Cardiac fibroblast (primary cell): ENCODE results near the gene BRMS1.
"Not testable (repeated sequence)": the region's sequence is repeated elsewhere in the genome, so short reads cannot be mapped to it uniquely, and the experiment has no call there.

Experiments used
- DNase-seq, 2 donors: peaks; one replicate each; pipeline versions ENCODE4 v3.0.0 to v3.0.0-alpha.2; 2010; ENCODE audit warnings: low read depth in 2 of 2
- H3K4me3 ChIP-seq, 2 donors: replicated peaks in 1 of 2; 1 replicate in 1 of 2; 2 replicates in 1 of 2; pipeline ENCODE4 v1.5.1; 2011; ENCODE audit warnings: low read depth in 2 of 2, low read length in 2 of 2, mild to moderate bottlenecking in 2 of 2, moderate library complexity in 1 of 2
- TF ChIP-seq, protein P1 (sequence below): IDR thresholded peaks from one replicate; pipeline ENCODE4 v1.5.1; 2011; ENCODE audit warnings: low read depth, mild to moderate bottlenecking, low read length, inconsistent platforms

BRMS1 gene

DNA sequence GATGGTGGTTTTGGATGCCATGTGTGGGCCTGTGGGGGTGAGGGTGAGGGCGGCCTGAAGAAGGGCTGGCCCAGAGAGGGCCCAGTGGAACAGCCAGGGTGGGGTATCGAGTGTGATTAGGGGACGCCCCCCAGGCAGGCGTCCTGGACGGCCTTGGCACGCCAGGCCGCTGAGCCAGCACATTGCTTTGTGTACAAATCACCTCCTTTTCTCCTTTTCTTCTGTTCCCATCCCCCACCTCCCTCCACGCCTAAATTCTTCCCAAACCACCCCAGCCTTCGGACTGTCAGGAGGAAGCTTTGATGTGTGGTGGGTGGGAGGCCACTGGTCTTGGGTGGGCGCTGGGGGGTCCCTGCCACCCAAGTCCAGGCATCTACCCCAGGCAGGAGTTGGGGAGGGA, 20.2 kb downstream of the BRMS1 start:
- no peak overlapping the region for H3K4me3 ChIP-seq
- DNase-seq: peak; percentile 55 to 59
- TF ChIP-seq, protein P1, sequence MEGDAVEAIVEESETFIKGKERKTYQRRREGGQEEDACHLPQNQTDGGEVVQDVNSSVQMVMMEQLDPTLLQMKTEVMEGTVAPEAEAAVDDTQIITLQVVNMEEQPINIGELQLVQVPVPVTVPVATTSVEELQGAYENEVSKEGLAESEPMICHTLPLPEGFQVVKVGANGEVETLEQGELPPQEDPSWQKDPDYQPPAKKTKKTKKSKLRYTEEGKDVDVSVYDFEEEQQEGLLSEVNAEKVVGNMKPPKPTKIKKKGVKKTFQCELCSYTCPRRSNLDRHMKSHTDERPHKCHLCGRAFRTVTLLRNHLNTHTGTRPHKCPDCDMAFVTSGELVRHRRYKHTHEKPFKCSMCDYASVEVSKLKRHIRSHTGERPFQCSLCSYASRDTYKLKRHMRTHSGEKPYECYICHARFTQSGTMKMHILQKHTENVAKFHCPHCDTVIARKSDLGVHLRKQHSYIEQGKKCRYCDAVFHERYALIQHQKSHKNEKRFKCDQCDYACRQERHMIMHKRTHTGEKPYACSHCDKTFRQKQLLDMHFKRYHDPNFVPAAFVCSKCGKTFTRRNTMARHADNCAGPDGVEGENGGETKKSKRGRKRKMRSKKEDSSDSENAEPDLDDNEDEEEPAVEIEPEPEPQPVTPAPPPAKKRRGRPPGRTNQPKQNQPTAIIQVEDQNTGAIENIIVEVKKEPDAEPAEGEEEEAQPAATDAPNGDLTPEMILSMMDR: no peak

DNA sequence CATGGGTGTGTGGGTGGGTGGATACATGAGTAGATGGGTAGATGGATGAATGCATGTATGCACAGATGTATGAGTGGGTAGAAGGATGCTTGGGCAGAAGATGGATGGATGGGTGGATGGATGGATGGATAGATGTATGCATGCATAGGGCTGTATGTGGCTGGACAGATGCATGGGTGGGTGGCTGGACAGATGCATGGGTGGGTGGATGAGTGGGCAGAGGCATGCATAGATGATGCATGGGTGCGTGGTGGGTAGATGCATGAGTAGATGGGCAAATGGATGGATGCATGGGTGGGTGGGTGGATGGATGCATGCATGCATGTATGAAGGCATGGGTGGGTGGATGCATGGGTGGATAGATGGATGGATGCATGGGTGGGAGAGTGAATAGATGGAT, 21.2 kb downstream of the BRMS1 start:
- DNase-seq: no peak
- no peak overlapping the region for H3K4me3 ChIP-seq
- TF ChIP-seq, protein P1: no peak

DNA sequence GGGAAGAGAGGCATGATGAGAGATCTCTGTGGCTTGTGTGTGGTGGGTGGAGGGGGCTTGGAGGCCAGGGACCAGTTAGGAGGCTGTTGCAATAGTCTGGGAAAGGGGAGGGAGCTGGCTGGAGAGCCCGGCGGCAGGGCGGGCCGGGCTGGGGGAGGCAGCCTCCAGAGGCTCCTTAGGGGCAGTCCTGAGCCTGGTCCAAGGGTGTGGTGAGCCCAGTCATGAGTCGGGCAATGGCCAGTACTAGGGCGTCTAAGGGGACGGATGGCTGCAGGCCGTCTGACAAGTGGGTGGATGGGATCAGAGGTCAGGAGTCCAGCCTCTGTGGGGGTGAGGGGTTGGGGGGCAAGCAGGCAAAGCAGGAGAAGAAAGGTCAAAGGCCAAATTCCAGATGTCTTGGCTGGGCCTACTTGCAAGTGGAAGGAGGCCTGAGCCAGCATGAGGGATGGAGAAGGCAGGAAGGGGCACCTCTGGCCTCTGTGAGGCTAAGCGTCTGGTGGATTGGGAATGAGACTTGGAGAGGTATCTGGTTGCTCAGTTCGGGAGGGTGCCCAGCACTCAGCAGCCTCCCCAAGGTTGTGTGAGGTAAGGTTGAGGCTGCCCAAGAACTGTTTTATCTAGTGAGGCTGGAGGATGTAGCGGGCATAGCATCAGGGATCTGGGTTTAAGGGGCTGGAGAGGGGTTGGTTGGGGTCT, 22.0 kb downstream of the BRMS1 start:
- H3K4me3 ChIP-seq: no peak overlapping the region
- peak; percentile 66 to 92 for DNase-seq
- TF ChIP-seq, protein P1: no peak

DNA sequence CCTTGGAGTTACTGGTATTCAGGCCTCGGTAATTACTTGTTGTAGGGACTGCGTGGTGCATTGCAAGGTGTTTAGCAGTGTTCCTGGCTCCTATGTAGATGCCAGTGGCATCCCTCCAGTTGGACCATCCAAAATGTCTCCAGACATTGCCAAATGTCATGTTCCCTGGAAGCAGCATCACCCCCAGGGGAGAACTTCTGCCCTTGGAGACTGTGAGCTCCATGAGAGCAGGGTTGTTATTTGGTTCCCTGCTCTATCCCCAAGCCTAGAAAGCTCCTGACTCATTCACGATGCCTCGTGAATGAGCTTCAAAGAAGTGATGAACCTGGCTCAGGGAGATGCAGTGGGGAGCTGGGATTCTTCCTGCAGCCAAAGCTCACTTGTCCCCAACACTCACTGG, 23.3 kb downstream of the BRMS1 start:
- TF ChIP-seq, protein P1: no peak

DNA sequence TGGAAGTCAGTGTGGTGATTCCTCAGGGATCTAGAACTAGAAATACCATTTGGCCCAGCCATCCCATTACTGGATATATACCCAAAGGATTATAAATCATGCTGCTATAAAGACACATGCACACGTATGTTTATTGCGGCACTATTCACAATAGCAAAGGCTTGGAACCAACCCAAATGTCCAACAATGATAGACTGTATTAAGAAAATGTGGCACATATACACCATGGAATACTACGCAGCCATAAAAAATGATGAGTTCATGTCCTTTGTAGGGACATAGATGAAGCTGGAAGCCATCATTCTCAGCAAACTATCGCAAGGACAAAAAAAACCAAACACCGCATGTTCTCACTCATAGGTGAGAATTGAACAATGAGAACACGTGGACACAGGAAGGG, 24.2 kb downstream of the BRMS1 start:
- not testable (repeated sequence) for H3K4me3 ChIP-seq, DNase-seq

More for the DNA sequence above, 23.3 kb downstream of the BRMS1 start:
- DNase-seq: peak in 1 of 2 donors; percentile 20
- no peak overlapping the region for H3K4me3 ChIP-seq

DNA sequence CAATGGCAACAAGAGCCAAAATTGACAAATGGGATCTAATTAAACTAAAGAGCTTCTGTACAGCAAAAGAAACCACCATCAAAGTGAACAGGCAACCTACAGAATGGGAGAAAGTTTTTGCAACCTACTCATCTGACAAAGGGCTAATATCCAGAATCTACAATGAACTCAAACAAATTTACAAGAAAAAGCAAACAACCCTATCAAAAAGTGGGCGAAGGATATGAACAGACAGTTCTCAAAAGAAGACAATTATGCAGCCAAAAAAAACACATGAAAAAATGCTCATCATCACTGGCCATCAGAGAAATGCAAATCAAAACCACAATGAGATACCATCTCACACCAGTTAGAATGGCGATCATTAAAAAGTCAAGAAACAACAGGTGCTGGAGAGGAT, 24.6 kb downstream of the BRMS1 start:
- DNase-seq: not testable (repeated sequence)

DNA sequence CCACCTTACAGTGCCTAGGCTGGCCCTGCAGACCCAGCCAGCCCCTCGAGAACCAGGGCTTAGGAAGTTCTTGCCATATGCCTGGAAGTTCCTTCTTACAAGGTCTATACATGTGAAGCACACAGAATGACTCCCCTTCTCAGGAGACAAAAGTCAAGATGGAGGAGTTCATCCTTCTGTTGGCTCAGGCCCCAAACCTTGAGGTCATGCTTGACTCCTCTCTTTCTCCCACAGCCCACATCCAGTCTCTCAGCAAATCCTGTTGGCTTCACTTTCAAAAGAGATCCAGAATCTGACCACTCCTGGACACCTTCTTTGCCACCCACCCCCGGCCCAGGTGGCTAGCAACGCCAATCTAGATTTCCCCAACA, 26.3 kb downstream of the BRMS1 start:
- TF ChIP-seq, protein P1: no peak
- no peak for DNase-seq
- no peak overlapping the region for H3K4me3 ChIP-seq

More for the DNA sequence above, 24.6 kb downstream of the BRMS1 start:
- not testable (repeated sequence) for H3K4me3 ChIP-seq
